HG02981 (cell line): Measurements from ENCODE around the gene EXTL1.
A peak's percentile ranks its signal among the peaks of the same experiment; 100 is the strongest.

Experiments
- ATAC-seq: cut with Tn5 transposase; IDR thresholded peaks from one replicate; pipeline ENCODE4 v1.9.1; 2021; ENCODE audit warnings: mild to moderate bottlenecking, moderate library complexity; ENCODE audit not compliant: unreplicated experiment

EXTL1 gene

GRCh38 chr1:25997828-25998761 is 23.5 kb upstream of the EXTL1 start, which contains the start of gene PAFAH2:
Gene PAFAH2, minus strand, starts transcription at chr1:25998063. Its CDS starts 7,247 bp downstream, at chr1:25990816.
- ATAC-seq, result peak; percentile 97

GRCh38 chr1:25999041-25999800 is 22.4 kb upstream of the EXTL1 start:
- ATAC-seq, result no peak

- ATAC-seq, result no peak
Observed at GRCh38 chr1:26003262-26003661, 18.3 kb upstream of the EXTL1 start.

GRCh38 chr1:26003756-26004155 is 17.8 kb upstream of the EXTL1 start:
- no peak for ATAC-seq

GRCh38 chr1:26005434-26006105 is 16.0 kb upstream of the EXTL1 start:
- no peak for ATAC-seq

GRCh38 chr1:26006710-26007109 is 14.9 kb upstream of the EXTL1 start:
- ATAC-seq, result no peak

GRCh38 chr1:26009796-26010447 is 11.7 kb upstream of the EXTL1 start:
- no peak for ATAC-seq

- ATAC-seq, result no peak
Observed at GRCh38 chr1:26010825-26011224, 10.8 kb upstream of the EXTL1 start.

GRCh38 chr1:26012864-26013263 is 8.7 kb upstream of the EXTL1 start:
- no peak for ATAC-seq

- no peak for ATAC-seq
Observed at GRCh38 chr1:26014179-26014578, 7.4 kb upstream of the EXTL1 start.

GRCh38 chr1:26015358-26015757 is 6.2 kb upstream of the EXTL1 start:
- ATAC-seq, result no peak

- ATAC-seq, result no peak
Observed at GRCh38 chr1:26016258-26016952, 5.2 kb upstream of the EXTL1 start.

- ATAC-seq, result no peak
Observed at GRCh38 chr1:26016953-26017545, 4.5 kb upstream of the EXTL1 start.

GRCh38 chr1:26017606-26018005 is 4.0 kb upstream of the EXTL1 start:
- ATAC-seq, result no peak

GRCh38 chr1:26019641-26020315 is 1.8 kb upstream of the EXTL1 start:
- no peak for ATAC-seq

- ATAC-seq, result no peak
Observed at GRCh38 chr1:26020330-26020768, 1.2 kb upstream of the EXTL1 start.

GRCh38 chr1:26020941-26021646 is 481 bp upstream of the EXTL1 start:
- ATAC-seq, result no peak

- no peak for ATAC-seq
Observed at GRCh38 chr1:26022404-26022779, 817 bp downstream of the EXTL1 start.

- no peak for ATAC-seq
Observed at GRCh38 chr1:26023009-26023408, 1.4 kb downstream of the EXTL1 start.
